Measurements from ENCODE around the gene NME7.

Gene NME7

DNA sequence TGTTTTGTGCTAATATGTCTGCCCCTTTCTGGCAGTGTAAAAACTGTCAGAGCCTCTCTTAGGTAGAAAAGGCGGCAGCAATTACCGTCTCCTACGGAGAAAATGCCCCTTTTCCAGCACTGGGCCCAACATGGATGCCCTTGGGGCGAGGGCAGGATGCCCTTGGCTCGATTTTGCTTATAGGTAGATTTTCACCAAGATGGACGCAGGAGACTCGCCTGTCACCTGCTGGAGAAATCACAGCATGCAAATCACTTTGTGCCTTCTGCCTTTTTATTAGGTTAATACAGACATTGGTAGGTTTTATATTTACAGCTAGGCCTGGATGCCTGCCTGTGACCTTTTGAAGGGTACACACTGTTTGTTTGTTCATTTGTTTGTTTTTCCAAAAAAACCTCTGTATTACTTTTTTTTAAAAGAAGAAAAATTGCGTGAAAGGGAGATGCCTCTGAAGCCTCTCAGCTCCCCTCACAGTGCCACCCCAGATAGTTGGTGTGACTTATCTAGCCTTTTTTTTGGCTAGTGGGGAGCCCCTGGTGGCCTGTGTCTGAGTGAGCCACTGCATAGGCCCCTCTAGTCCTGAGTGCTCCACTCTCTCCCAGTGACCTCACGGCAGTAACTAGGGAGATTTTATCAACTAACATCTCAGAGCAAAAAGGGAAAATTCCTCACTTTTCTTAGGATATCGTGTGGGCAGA lies 258.6 kb downstream of the NME7 start:
- peaks cover 0 to 42% (median 20%) of the 10 kb centered on the region in 4 donors for H3K4me1 ChIP-seq
- TF ChIP-seq, protein P1, sequence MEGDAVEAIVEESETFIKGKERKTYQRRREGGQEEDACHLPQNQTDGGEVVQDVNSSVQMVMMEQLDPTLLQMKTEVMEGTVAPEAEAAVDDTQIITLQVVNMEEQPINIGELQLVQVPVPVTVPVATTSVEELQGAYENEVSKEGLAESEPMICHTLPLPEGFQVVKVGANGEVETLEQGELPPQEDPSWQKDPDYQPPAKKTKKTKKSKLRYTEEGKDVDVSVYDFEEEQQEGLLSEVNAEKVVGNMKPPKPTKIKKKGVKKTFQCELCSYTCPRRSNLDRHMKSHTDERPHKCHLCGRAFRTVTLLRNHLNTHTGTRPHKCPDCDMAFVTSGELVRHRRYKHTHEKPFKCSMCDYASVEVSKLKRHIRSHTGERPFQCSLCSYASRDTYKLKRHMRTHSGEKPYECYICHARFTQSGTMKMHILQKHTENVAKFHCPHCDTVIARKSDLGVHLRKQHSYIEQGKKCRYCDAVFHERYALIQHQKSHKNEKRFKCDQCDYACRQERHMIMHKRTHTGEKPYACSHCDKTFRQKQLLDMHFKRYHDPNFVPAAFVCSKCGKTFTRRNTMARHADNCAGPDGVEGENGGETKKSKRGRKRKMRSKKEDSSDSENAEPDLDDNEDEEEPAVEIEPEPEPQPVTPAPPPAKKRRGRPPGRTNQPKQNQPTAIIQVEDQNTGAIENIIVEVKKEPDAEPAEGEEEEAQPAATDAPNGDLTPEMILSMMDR (IDR thresholded peaks at IDR 0.05): no peak
- H3K27ac ChIP-seq: no peak overlapping the region
- H3K27me3 ChIP-seq: no peaks in the 10 kb centered on the region
- intact Hi-C loops (cut with DNase I; ENCODE audit: low total_unique reads): no loop called here
- no peaks in the 10 kb centered on the region for H3K9me3 ChIP-seq
- H3K4me3 ChIP-seq: no peak overlapping the region
- no peak for DNase-seq
- peaks cover 0 to 10% (median 0%) of the 10 kb centered on the region in 3 donors for H3K36me3 ChIP-seq

DNA sequence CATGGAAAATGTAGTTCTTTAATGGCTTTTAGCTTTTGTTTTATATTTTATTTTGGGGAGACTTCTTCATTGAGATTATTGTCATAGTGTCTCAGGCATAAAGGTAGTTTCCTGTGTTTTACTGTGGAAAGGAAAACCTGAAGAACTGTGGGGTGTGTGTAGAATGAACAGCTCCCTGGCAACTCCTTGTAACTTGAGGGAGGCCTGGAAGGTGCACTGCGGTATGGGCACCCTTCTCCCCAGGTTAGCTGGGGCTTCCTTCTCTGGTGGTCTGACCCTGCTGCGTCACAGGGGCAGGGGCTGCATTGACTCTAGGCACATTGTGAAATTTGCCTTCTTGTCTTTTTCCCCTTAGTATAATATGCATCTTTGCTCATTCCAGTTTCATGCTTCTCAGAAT lies 259.4 kb downstream of the NME7 start:
- peaks cover 0 to 10% (median 0%) of the 10 kb centered on the region in 3 donors for H3K36me3 ChIP-seq
- no peak for DNase-seq
- no peaks in the 10 kb centered on the region for H3K27me3 ChIP-seq
- no peak overlapping the region for H3K27ac ChIP-seq
- TF ChIP-seq, protein P1 (IDR thresholded peaks at IDR 0.05): no peak
- intact Hi-C loops (cut with DNase I; ENCODE audit: low total_unique reads): no loop called here
- no peak overlapping the region for H3K4me3 ChIP-seq
- peaks cover 0 to 38% (median 18%) of the 10 kb centered on the region in 4 donors for H3K4me1 ChIP-seq
- H3K9me3 ChIP-seq: no peaks in the 10 kb centered on the region

DNA sequence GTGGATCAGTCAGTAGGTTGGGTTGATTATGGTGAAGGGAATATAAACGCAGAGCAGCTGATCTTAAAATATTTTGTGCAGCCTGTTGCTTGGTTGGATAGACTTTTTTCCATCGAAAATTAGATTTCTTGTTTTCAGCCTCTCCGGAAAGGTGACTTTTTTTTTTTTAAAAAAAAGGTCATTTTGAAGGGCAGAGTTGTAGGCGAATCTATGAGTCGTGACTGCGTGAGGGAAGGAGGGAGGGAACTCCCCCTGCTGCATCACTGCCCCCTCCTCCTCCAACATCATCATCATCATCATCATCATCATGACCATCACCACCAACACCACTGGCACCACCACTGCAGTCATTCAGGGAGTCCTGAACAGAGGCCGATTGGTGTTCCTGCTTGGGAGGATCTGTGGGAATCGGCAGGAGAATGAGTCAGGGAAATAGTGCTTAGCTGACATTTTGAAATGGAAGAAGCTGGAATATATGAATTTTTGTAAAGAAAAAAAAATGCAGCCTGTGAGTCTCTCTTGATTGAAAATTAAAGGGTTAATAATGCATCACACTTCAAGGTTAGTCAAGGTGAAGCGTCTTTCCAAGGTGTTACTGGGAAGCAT lies 259.9 kb downstream of the NME7 start:
- no peak for DNase-seq
- Histone ChIP-seq H3K4me1 (peaks cover 0 to 41% (median 21%) of the 10 kb centered on the region in 4 donors), H3K27me3 (no peaks in the 10 kb centered on the region), H3K36me3 (peaks cover 0 to 10% (median 0%) of the 10 kb centered on the region in 3 donors), H3K9me3 (no peaks in the 10 kb centered on the region), H3K27ac (peak overlapping the region in 1 of 2 donors; percentile 74), H3K4me3 (peak overlapping the region; percentile 66 to 81)
- intact Hi-C loops (cut with DNase I; ENCODE audit: low total_unique reads): no loop called here
- TF ChIP-seq, protein P1 (IDR thresholded peaks at IDR 0.05): no peak

DNA sequence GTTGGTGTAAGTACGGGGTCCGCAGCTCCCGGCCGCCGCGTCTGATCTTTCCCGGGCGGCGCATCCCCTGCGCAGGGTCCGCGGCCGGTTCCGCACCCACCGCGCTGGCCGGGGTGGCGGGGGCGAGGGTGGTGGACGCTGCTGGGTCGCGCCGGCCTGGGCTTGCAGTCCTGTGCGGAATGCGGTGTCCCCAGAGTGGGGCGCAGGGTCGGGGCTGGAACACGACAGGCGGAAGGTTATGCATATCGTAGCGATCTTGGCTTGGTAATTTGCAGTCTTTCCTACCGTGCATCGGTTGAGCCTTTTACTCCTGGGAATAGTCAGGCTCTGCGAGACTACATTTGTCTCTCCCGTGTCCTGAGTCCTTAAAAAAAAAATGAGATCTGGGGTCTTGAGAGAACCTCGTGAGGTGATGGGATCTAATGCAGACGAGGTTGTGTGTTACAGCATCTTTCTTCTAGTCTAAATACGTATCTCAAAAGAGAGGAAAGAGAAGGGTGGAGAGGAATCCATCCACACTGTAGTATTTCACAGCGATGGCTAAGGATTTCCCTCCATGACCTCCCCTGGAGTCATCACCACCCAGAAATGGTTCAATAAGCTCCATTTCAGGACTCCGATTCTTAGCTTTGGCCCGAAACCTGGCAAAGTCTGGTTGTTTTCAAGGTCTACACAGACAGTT lies 260.5 kb downstream of the NME7 start:
- H3K4me3 ChIP-seq: peak overlapping the region; percentile 66 to 81
- H3K36me3 ChIP-seq: peaks cover 0 to 7% (median 0%) of the 10 kb centered on the region in 3 donors
- H3K27ac ChIP-seq: peak overlapping the region; percentile 67 to 74
- no peak for DNase-seq
- H3K9me3 ChIP-seq: no peaks in the 10 kb centered on the region
- TF ChIP-seq, protein P1 (IDR thresholded peaks at IDR 0.05): no peak
- H3K4me1 ChIP-seq: peaks cover 0 to 46% (median 25%) of the 10 kb centered on the region in 4 donors
- intact Hi-C loops (cut with DNase I; ENCODE audit: low total_unique reads): no loop called here
- H3K27me3 ChIP-seq: no peaks in the 10 kb centered on the region

- Histone ChIP-seq H3K9me3 (no peaks in the 10 kb centered on the region), H3K4me3 (peak within 1 kb of the TSS; percentile 66 to 81), H3K27me3 (no peaks in the 10 kb centered on the region), H3K36me3 (no peaks in the 10 kb centered on the region), H3K27ac (peak within 1 kb of the TSS; percentile 67 to 74), H3K4me1 (peaks cover 0 to 46% (median 25%) of the 10 kb centered on the region in 4 donors)
- TF ChIP-seq, protein P1 (IDR thresholded peaks at IDR 0.05): peak; percentile 50 to 59
- DNase-seq: peak; percentile 75 to 88
- intact Hi-C loops (cut with DNase I; ENCODE audit: low total_unique reads): no loop called here
Observed at GRCh38 chr1:169106095-169106920, 261.3 kb downstream of the NME7 start, which contains the start of gene ATP1B1. Gene ATP1B1 (plus strand): TSS chr1:169106690. CDS start chr1:169106830, 140 bp downstream.
